Panc1 (cell line): ENCODE data around the gene PROM1. TPM values are rescaled to one million over a fixed set of nuclear protein-coding genes. Genes with fewer than 3 reads are reported as not detected.

ENCODE experiments used
- ATAC-seq: fragments of 200-7000 bp; cut with Tn5 transposase; 2 replicates; pipeline ENCODE4 v1.9.1; 2020; ENCODE audit warnings: mild to moderate bottlenecking, moderate library complexity
- BruUV-seq: library from RNA; stranded (reverse); fragments of 400-500 nt; replicated peaks from 2 replicates; lab custom pipeline; 2021; lab: Mats Ljungman, UMichigan
- CTCF ChIA-PET: fragments of 300-600 bp; sonication (Branson Sonifier 250); formaldehyde crosslinking; loops from one replicate; lab custom pipeline; 2022; ENCODE audit warnings: antibody characterized with exemption; lab: Charles Lee
- POLR2A ChIA-PET: fragments of 300-600 bp; sonication (Branson Sonifier 250); formaldehyde crosslinking; loops from one replicate; lab custom pipeline; 2022; ENCODE audit warnings: antibody characterized with exemption; lab: Charles Lee
- DNase-seq: peaks from one replicate; pipeline ENCODE4 v3.0.0-alpha.2; 2010; ENCODE audit warnings: low read depth, low spot score
- H3K27ac ChIP-seq: 2 replicates; pipeline ENCODE4 v1.5.1; 2011; ENCODE audit warnings: mild to moderate bottlenecking, low read length, inconsistent platforms
- H3K27me3 ChIP-seq: fragments of 200-500 bp; sonication (Bioruptor generic); 2 replicates; pipeline ENCODE4 v1.6.0; 2014; ENCODE audit warnings: low read length, inconsistent platforms; ENCODE audit not compliant: control insufficient read depth, insufficient read depth
- H3K36me3 ChIP-seq: fragments of 200-500 bp; sonication (Bioruptor generic); 2 replicates; pipeline ENCODE4 v1.5.1; 2014; ENCODE audit warnings: inconsistent platforms, mild to moderate bottlenecking, low read length, moderate library complexity; ENCODE audit not compliant: control insufficient read depth, insufficient read depth
- H3K4me1 ChIP-seq: 2 replicates; pipeline ENCODE4 v1.5.1; 2011; ENCODE audit warnings: inconsistent platforms, mild to moderate bottlenecking, low read length, moderate library complexity; ENCODE audit not compliant: control insufficient read depth, insufficient read depth
- H3K4me3 ChIP-seq, 2 experiments: 2 replicates each; pipeline ENCODE4 v1.5.1; 2011 to 2012; ENCODE audit warnings: low read depth in 2 of 2, low read length in 2 of 2, mild to moderate bottlenecking in 2 of 2, inconsistent platforms in 1 of 2, moderate library complexity in 1 of 2
- H3K9me3 ChIP-seq: fragments of 200-500 bp; sonication (Bioruptor generic); 2 replicates; pipeline ENCODE4 v1.5.1; 2014; ENCODE audit warnings: low read depth, mild to moderate bottlenecking, inconsistent platforms, low read length, moderate library complexity; ENCODE audit not compliant: control insufficient read depth, insufficient read depth
- CTCF ChIP-seq: fragments of 450-650 bp; IDR thresholded peaks from 2 replicates; pipeline ENCODE4 v1.5.1; 2017; ENCODE audit warnings: mild to moderate bottlenecking
- POLR2AphosphoS5 ChIP-seq: IDR thresholded peaks from 2 replicates; pipeline ENCODE4 v1.6.1; 2012; ENCODE audit warnings: mild to moderate bottlenecking, low read depth, low read length, moderate library complexity
- REST ChIP-seq, 2 experiments: IDR thresholded peaks; 2 replicates each; pipeline ENCODE4 v1.6.1; 2011 to 2012; ENCODE audit warnings: low read depth in 2 of 2, control low read depth in 1 of 2, low read length in 1 of 2, mild to moderate bottlenecking in 1 of 2, moderate library complexity in 1 of 2; ENCODE audit not compliant: insufficient read depth in 1 of 2
- SIN3A ChIP-seq: IDR thresholded peaks from 2 replicates; pipeline ENCODE4 v1.6.1; 2012; ENCODE audit warnings: low read depth, mild to moderate bottlenecking, low read length, moderate library complexity, borderline replicate concordance; ENCODE audit not compliant: insufficient read depth
- TCF7L2 ChIP-seq: IDR thresholded peaks from 2 replicates; pipeline ENCODE4 v1.6.1; 2011; ENCODE audit warnings: mild to moderate bottlenecking, low read depth, low read length, inconsistent platforms
- in situ Hi-C: cut with HindIII; loops from 2 replicates; pipeline ENCODE4 v1.10.0; 2016; ENCODE audit warnings: low sequenced_read_pairs, low pct_unique_long_range_greater_than_20kb
- intact Hi-C: fragments of 100-400 bp; cut with micrococcal nuclease; formaldehyde crosslinking; loops from one replicate; pipeline ENCODE4 v1.10.0; 2022; ENCODE audit not compliant: unreplicated experiment
- total RNA-seq: library from RNA; stranded (reverse); gene quantifications from one replicate; pipeline ENCODE4 v1.2.1, GENCODE V29; 2021; ENCODE audit not compliant: unreplicated experiment

The PROM1 gene
- total RNA-seq, 1 experiment from 2014 or later = 0.18 TPM

- BruUV-seq = no TSS peak
- peak overlapping the region; percentile 39; the same call in 1 of the 2 replicates for H3K27ac ChIP-seq
- TF ChIP-seq SIN3A (no peak), POLR2AphosphoS5 (no peak), CTCF (no peak), TCF7L2 (no peak), REST (IDR thresholded peaks at IDR 0.05; ENCODE audit: insufficient read depth in 1 of 2, low read depth in 2 of 2, low read length in 1 of 2) (no peak)
- CTCF ChIA-PET = no interaction called here
- H3K36me3 ChIP-seq = no peaks in the 10 kb centered on the region
- DNase-seq = no peak
- ATAC-seq = peak; percentile 42; the same call in 1 of the 2 replicates
- intact Hi-C loops (no loop called here), in situ Hi-C loops (no loop called here)
- H3K4me3 ChIP-seq = no peak overlapping the region
- POLR2A ChIA-PET = no interaction called here
- H3K9me3 ChIP-seq = no peaks in the 10 kb centered on the region
- H3K27me3 ChIP-seq = no peaks in the 10 kb centered on the region
- H3K4me1 ChIP-seq = no peaks in the 10 kb centered on the region; the same call in 1 of the 2 replicates
Observed at GRCh38 chr4:15921592-15921932, 162.3 kb downstream of the PROM1 start.

- H3K4me3 ChIP-seq = no peak overlapping the region
- DNase-seq (peak; percentile 79), ATAC-seq (peak; percentile 97)
- 0 out of 2 replicates have a peak overlapping the region, but pooled peaks have one; percentile 39 for H3K27ac ChIP-seq
- peak; percentile 45; the same call in 1 of the 2 replicates for TF ChIP-seq POLR2AphosphoS5
- no peak for TF ChIP-seq REST (IDR thresholded peaks at IDR 0.05; ENCODE audit: insufficient read depth in 1 of 2, low read depth in 2 of 2, low read length in 1 of 2)
- intact Hi-C loops = no loop called here
- no TSS peak for BruUV-seq
- H3K4me1 ChIP-seq = no peaks in the 10 kb centered on the region; the same call in 1 of the 2 replicates
- H3K27me3 ChIP-seq = no peaks in the 10 kb centered on the region
- ChIA-PET CTCF (no interaction called here), POLR2A (no interaction called here)
- H3K9me3 ChIP-seq = no peaks in the 10 kb centered on the region
- in situ Hi-C loops = no loop called here
- no peaks in the 10 kb centered on the region for H3K36me3 ChIP-seq
Observed at GRCh38 chr4:15920723-15921591, 162.9 kb downstream of the PROM1 start.
